ENCODE data around the gene RPL32. TPM values are rescaled to one million over a fixed set of nuclear protein-coding genes. Genes with fewer than 3 reads are reported as not detected.
"Not testable (repeated sequence)": the region's sequence is repeated elsewhere in the genome, so short reads cannot be mapped to it uniquely, and the experiment has no call there.

Gene RPL32
- polyA plus RNA-seq, 3 donors: 932 to 1,052 (median 942) TPM

DNA sequence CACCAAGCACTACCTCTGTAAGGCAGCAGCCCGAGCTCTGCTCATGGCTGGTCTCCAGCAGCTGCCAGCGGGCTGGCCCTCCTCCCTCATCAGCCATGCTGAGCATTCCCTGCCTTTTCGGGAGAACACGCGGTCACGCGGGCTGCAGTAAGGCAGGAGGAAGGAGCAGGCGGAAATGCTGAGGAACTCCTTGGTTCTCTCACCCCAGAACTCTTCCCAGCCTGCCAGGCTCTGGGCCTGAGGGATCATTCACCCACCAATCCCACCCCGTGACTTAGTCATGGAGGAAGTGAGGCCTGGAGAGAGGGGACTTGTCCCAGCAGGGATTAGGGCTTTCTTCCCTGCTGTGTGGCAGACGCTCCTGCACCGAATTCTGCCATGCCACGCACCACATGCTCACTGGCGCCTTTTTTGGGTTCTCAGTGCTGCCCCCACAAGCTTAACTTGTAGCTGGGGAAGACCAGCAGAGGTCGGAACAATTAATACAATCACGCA lies 42.9 kb upstream of the RPL32 start:
- Mint-ChIP-seq H3K9me3 (peaks cover 0 to 4% (median 0%) of the 10 kb centered on the region in 7 donors), H3K27ac (no peak overlapping the region), H3K36me3 (no peaks in the 10 kb centered on the region), H3K4me1 (peaks cover 7% of the 10 kb centered on the region), H3K27me3 (ENCODE audit: low read depth in 3 of 3) (peaks cover 10 to 11% (median 10%) of the 10 kb centered on the region in 3 donors), H3K4me3 (no peak overlapping the region)
- Histone ChIP-seq H3K27me3 (ENCODE audit: control insufficient read depth in 2 of 2, insufficient read depth in 2 of 2, low read length in 2 of 2) (no peaks in the 10 kb centered on the region), H3K36me3 (replicated peaks in 1 of 2; ENCODE audit: control insufficient read depth in 1 of 2, insufficient read depth in 2 of 2, low read length in 2 of 2) (no peaks in the 10 kb centered on the region), H3K9ac (ENCODE audit: insufficient read depth, low read length, poor library complexity, severe bottlenecking) (no peak overlapping the region), H4K20me1 (ENCODE audit: insufficient read depth, low read length) (no peaks in the 10 kb centered on the region), H2AFZ (ENCODE audit: insufficient read depth, low read depth, low read length, poor library complexity, severe bottlenecking) (no peak overlapping the region), H3K4me3 (replicated peaks in 1 of 3; ENCODE audit: low read depth in 2 of 3, low read length in 3 of 3) (no peak overlapping the region), H3K9me3 (replicated peaks in 1 of 2; ENCODE audit: control insufficient read depth in 1 of 2, insufficient read depth in 1 of 2, low read length in 2 of 2) (no peaks in the 10 kb centered on the region), H3K4me1 (ENCODE audit: control insufficient read depth in 1 of 2, insufficient read depth in 2 of 2, low read length in 2 of 2) (no peaks in the 10 kb centered on the region), H3K4me2 (replicated peaks; ENCODE audit: extremely low read depth, low read length, poor library complexity, severe bottlenecking) (no peak overlapping the region), H3K79me2 (ENCODE audit: insufficient read depth, low read length) (no peaks in the 10 kb centered on the region), H3K27ac (ENCODE audit: low read depth in 1 of 2, low read length in 2 of 2) (no peak overlapping the region)
- WGBS (ENCODE audit: insufficient coverage): 78% methylated on average over 6 of the region's 15 CpGs
- intact Hi-C loops (cut with micrococcal nuclease): no loop called here
- TF ChIP-seq CTCF (IDR thresholded peaks at IDR 0.05): no peak
- no peak for DNase-seq

DNA sequence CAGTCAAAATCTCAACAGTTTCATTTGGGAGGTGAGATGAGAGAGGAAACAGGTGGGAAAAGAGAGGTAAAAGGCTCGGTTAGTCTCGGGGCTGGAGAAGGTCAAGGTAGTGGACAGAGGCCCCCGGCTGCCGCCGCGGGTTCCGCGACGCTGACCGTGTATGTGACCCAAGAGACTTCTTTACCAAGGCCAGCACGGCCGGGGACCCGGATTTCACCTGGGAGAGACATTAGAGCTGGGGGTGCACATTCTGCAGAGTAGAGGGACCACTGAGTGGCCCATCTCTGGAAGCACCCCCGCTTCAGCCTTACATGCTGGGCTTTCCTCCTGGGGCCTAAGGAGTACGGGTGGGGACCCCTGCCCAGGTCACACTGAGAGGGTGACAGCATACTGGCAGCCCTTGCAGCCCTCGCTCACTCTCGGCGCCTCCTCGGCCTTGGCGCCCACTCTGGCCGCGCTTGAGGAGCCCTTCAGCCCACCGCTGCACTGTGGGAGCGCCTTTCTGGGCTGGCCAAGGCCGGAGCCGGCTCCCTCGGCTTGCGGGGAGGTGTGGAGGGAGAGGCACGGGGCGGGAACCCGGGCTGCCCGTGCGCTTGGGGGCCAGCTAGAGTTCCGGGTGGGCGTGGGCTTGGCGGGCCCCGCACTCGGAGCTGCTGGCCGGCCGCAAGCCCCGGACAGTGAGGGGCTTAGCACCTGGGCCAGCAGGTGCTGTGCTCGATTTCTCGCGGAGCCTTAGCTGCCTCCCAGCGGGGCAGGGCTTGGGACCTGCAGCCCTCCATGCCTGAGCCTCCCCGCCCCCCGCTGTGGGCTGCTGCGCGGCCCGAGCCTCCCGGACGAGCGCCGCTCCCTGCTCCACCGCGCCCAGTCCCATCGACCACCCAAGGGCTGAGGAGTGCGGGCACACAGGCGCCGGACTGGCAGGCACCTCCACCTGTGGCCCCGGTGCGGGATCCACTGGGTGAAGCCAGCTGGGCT lies 41.3 kb upstream of the RPL32 start:
- H2AFZ ChIP-seq (ENCODE audit: insufficient read depth, low read depth, low read length, poor library complexity, severe bottlenecking): no peak overlapping the region

DNA sequence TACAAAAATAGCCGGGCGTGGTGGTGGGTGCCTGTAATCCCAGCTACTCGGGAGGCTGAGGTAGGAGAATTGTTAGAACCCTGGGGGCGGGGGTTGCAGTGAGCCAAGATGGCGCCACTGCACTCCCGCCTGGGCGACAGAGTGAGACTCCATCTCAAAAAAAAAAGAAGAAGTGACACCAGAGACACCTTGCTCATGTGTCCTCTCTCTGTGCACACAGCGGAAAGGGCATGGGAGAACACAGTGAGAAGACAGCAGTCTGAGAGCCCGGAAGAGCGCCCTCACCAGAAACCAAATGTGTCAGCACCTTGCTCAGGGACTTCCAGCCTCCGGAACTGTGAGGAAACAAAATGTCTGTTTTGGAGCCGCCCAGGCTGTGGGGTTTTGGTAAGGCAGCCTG lies 40.5 kb upstream of the RPL32 start:
- H4K20me1 ChIP-seq (ENCODE audit: insufficient read depth, low read length); H3K79me2 ChIP-seq (ENCODE audit: insufficient read depth, low read length); H3K9me3 ChIP-seq (replicated peaks in 1 of 2; ENCODE audit: control insufficient read depth in 1 of 2, insufficient read depth in 1 of 2, low read length in 2 of 2); H3K27ac Mint-ChIP-seq; H2AFZ ChIP-seq (ENCODE audit: insufficient read depth, low read depth, low read length, poor library complexity, severe bottlenecking); H3K9me3 Mint-ChIP-seq; H3K4me3 Mint-ChIP-seq; H3K27me3 ChIP-seq (ENCODE audit: control insufficient read depth in 2 of 2, insufficient read depth in 2 of 2, low read length in 2 of 2); DNase-seq; H3K36me3 Mint-ChIP-seq; H3K9ac ChIP-seq (ENCODE audit: insufficient read depth, low read length, poor library complexity, severe bottlenecking); H3K27me3 Mint-ChIP-seq (ENCODE audit: low read depth in 3 of 3); H3K4me1 Mint-ChIP-seq; H3K4me3 ChIP-seq (replicated peaks in 1 of 3; ENCODE audit: low read depth in 2 of 3, low read length in 3 of 3); H3K36me3 ChIP-seq (replicated peaks in 1 of 2; ENCODE audit: control insufficient read depth in 1 of 2, insufficient read depth in 2 of 2, low read length in 2 of 2); H3K4me2 ChIP-seq (replicated peaks; ENCODE audit: extremely low read depth, low read length, poor library complexity, severe bottlenecking); H3K27ac ChIP-seq (ENCODE audit: low read depth in 1 of 2, low read length in 2 of 2); intact Hi-C loops (cut with micrococcal nuclease); H3K4me1 ChIP-seq (ENCODE audit: control insufficient read depth in 1 of 2, insufficient read depth in 2 of 2, low read length in 2 of 2): not testable (repeated sequence)
- 94% methylated on average over 9 of the region's 12 CpGs for WGBS (ENCODE audit: insufficient coverage)

More for the DNA sequence above, 41.3 kb upstream of the RPL32 start:
- H3K9me3 Mint-ChIP-seq: peaks cover 0 to 4% (median 0%) of the 10 kb centered on the region in 7 donors
- intact Hi-C loops (cut with micrococcal nuclease): no loop called here
- H3K4me1 Mint-ChIP-seq: peaks cover 7% of the 10 kb centered on the region
- Histone ChIP-seq H3K9me3 (replicated peaks in 1 of 2; ENCODE audit: control insufficient read depth in 1 of 2, insufficient read depth in 1 of 2, low read length in 2 of 2) (no peaks in the 10 kb centered on the region), H3K4me2 (replicated peaks; ENCODE audit: extremely low read depth, low read length, poor library complexity, severe bottlenecking) (no peak overlapping the region), H3K4me3 (replicated peaks in 1 of 3; ENCODE audit: low read depth in 2 of 3, low read length in 3 of 3) (no peak overlapping the region), H4K20me1 (ENCODE audit: insufficient read depth, low read length) (no peaks in the 10 kb centered on the region), H3K9ac (ENCODE audit: insufficient read depth, low read length, poor library complexity, severe bottlenecking) (no peak overlapping the region), H3K27ac (ENCODE audit: low read depth in 1 of 2, low read length in 2 of 2) (no peak overlapping the region), H3K36me3 (replicated peaks in 1 of 2; ENCODE audit: control insufficient read depth in 1 of 2, insufficient read depth in 2 of 2, low read length in 2 of 2) (no peaks in the 10 kb centered on the region), H3K27me3 (ENCODE audit: control insufficient read depth in 2 of 2, insufficient read depth in 2 of 2, low read length in 2 of 2) (no peaks in the 10 kb centered on the region), H3K79me2 (ENCODE audit: insufficient read depth, low read length) (no peaks in the 10 kb centered on the region), H3K4me1 (ENCODE audit: control insufficient read depth in 1 of 2, insufficient read depth in 2 of 2, low read length in 2 of 2) (no peaks in the 10 kb centered on the region)
- H3K4me3 Mint-ChIP-seq: no peak overlapping the region
- peaks cover 2 to 11% (median 10%) of the 10 kb centered on the region in 3 donors for H3K27me3 Mint-ChIP-seq (ENCODE audit: low read depth in 3 of 3)
- DNase-seq: no peak
- H3K36me3 Mint-ChIP-seq: no peaks in the 10 kb centered on the region
- no peak overlapping the region for H3K27ac Mint-ChIP-seq
- WGBS (ENCODE audit: insufficient coverage): 97% methylated on average over 48 of the region's 62 CpGs
- no peak for TF ChIP-seq CTCF (IDR thresholded peaks at IDR 0.05)
